HepG2 (cell line): ENCODE data around the gene CDH23. TPM values are rescaled to one million over a fixed set of nuclear protein-coding genes. Genes with fewer than 3 reads are reported as not detected.

Experiments
- ATAC-seq: fragments of 200-7000 bp; cut with Tn5 transposase; 3 replicates; pipeline ENCODE4 v1.9.1; 2020; ENCODE audit warnings: mild to moderate bottlenecking, moderate library complexity
- BruUV-seq: library from RNA; stranded (reverse); fragments of 400-500 nt; replicated peaks from 2 replicates; lab custom pipeline; 2021; lab: Mats Ljungman, UMichigan
- CTCF ChIA-PET: fragments of 300-600 bp; formaldehyde crosslinking; extraction: SDS; loops from one replicate; lab custom pipeline; 2021; ENCODE audit warnings: low total read pairs, inconsistent platforms, low intra/inter-chr PET ratio; lab: Yijun Ruan, JAX
- POLR2A ChIA-PET: fragments of 350-600 bp; sonication (Branson Sonifier 250); formaldehyde crosslinking; loops from one replicate; lab custom pipeline; 2020; ENCODE audit warnings: antibody characterized with exemption, inconsistent platforms; lab: Yijun Ruan, JAX
- DNase-seq: peaks from one replicate; pipeline ENCODE4 v3.0.0-alpha.2; 2015; ENCODE audit warnings: low spot score
- FAIRE-seq: peaks from 3 replicates; lab custom pipeline; 2011; peaks lifted over from hg19 to GRCh38; lab: Jason Lieb, UNC
- H2AFZ ChIP-seq: one replicate; pipeline ENCODE4 v1.6.1; 2011; ENCODE audit warnings: low read length, inconsistent platforms
- H3K27ac ChIP-seq: fragments of 300-600 bp; 3 replicates; pipeline ENCODE4 v1.8.0; 2011; ENCODE audit warnings: mixed run types, mild to moderate bottlenecking, mixed read lengths, low read length, inconsistent platforms; ENCODE audit not compliant: insufficient read depth; ENCODE audit errors: extremely low read length
- H3K27me3 ChIP-seq, 2 experiments: fragments of 200-600 bp in 1 of 2; 2 replicates in 1 of 2; 3 replicates in 1 of 2; pipeline versions ENCODE4 v1.6.0 to v1.8.0; 2011; ENCODE audit warnings: low read length in 2 of 2, mild to moderate bottlenecking in 2 of 2, moderate library complexity in 2 of 2, inconsistent platforms in 1 of 2; ENCODE audit not compliant: insufficient read depth in 2 of 2, control insufficient read depth in 1 of 2
- H3K36me3 ChIP-seq, 2 experiments: fragments of 200-600 bp in 1 of 2; replicated peaks in 1 of 2; 2 replicates in 1 of 2; 3 replicates in 1 of 2; pipeline versions ENCODE4 v1.5.1 to v1.8.0; 2011; ENCODE audit warnings: low read length in 2 of 2, inconsistent platforms in 1 of 2; ENCODE audit not compliant: insufficient read depth in 2 of 2, control insufficient read depth in 1 of 2
- H3K4me1 ChIP-seq: 2 replicates; pipeline ENCODE4 v1.5.1; 2012; ENCODE audit warnings: low read length, inconsistent platforms; ENCODE audit not compliant: insufficient read depth
- H3K4me2 ChIP-seq: 2 replicates; pipeline ENCODE4 v1.6.0; 2011; ENCODE audit warnings: low read depth, low read length, inconsistent platforms
- H3K4me3 ChIP-seq, 3 experiments: fragments of 200-600 bp in 1 of 3; sonication (generic), shearing (Covaris generic) in 1 of 3; replicated peaks in 1 of 3; 2 replicates each; pipeline ENCODE4 v1.5.1; 2011 to 2016; ENCODE audit warnings: low read length in 3 of 3, inconsistent platforms in 2 of 3, low read depth in 2 of 3, mild to moderate bottlenecking in 2 of 3, control low read depth in 1 of 3, mixed read lengths in 1 of 3; ENCODE audit not compliant: insufficient read depth in 1 of 3
- H3K79me2 ChIP-seq: one replicate; pipeline ENCODE4 v1.6.1; 2011; ENCODE audit warnings: low read length, inconsistent platforms; ENCODE audit not compliant: insufficient read depth
- H3K9ac ChIP-seq: 2 replicates; pipeline ENCODE4 v1.6.0; 2011; ENCODE audit warnings: mild to moderate bottlenecking, low read depth, low read length, inconsistent platforms; ENCODE audit not compliant: insufficient read depth
- H3K9me3 ChIP-seq: 2 replicates; pipeline ENCODE4 v1.5.1; 2012; ENCODE audit warnings: mild to moderate bottlenecking, low read length
- H4K20me1 ChIP-seq: 2 replicates; pipeline ENCODE4 v1.6.0; 2011; ENCODE audit warnings: inconsistent platforms, mild to moderate bottlenecking, low read length, moderate library complexity; ENCODE audit not compliant: insufficient read depth
- BHLHE40 ChIP-seq: IDR thresholded peaks from 2 replicates; pipeline ENCODE4 v1.6.1; 2011; ENCODE audit warnings: low read length, improper control_type of control experiment
- GABPB1 ChIP-seq: IDR thresholded peaks from 2 replicates; pipeline ENCODE4 v1.6.1; 2016; ENCODE audit warnings: mild to moderate bottlenecking, missing genetic modification reagents, moderate library complexity, missing compliant biosample characterization
- HOXA3 ChIP-seq: sonication (generic); formaldehyde crosslinking; IDR thresholded peaks from 2 replicates; pipeline ENCODE4 v1.5.0; 2020; ENCODE audit warnings: missing genetic modification reagents
- KAT2B ChIP-seq: fragments of 150-350 bp; IDR thresholded peaks from 2 replicates; pipeline ENCODE4 v1.6.1; 2014; ENCODE audit warnings: low read depth, low read length, borderline replicate concordance
- MBD4 ChIP-seq: IDR thresholded peaks from 2 replicates; pipeline ENCODE4 v1.6.1; 2012; ENCODE audit warnings: low read length, inconsistent platforms, borderline replicate concordance
- SMAD1 ChIP-seq: sonication (generic); formaldehyde crosslinking; IDR thresholded peaks from 2 replicates; pipeline ENCODE4 v1.4.0; 2020; ENCODE audit warnings: missing genetic modification reagents, low read depth, mild to moderate bottlenecking, borderline replicate concordance
- SMAD9 ChIP-seq: sonication (generic); formaldehyde crosslinking; IDR thresholded peaks from 2 replicates; pipeline ENCODE4 v1.5.1; 2020; ENCODE audit warnings: mild to moderate bottlenecking, missing genetic modification reagents
- ZBTB21 ChIP-seq: sonication (generic); formaldehyde crosslinking; IDR thresholded peaks from 2 replicates; pipeline ENCODE4 v1.4.0; 2020; ENCODE audit warnings: missing genetic modification reagents
- ZNF619 ChIP-seq: sonication (generic); formaldehyde crosslinking; IDR thresholded peaks from 2 replicates; pipeline ENCODE4 v1.4.0; 2020; ENCODE audit warnings: mild to moderate bottlenecking, missing genetic modification reagents
- ZNF652 ChIP-seq: IDR thresholded peaks from 2 replicates; pipeline ENCODE4 v1.6.1; 2016; ENCODE audit warnings: low read depth, borderline replicate concordance
- WGBS: methylation state at CpG from one replicate; pipeline ENCODE4 v1.1.6; 2017; ENCODE audit warnings: low lambda C conversion rate; 5-methylcytosine and 5-hydroxymethylcytosine counted together
- in situ Hi-C: cut with HindIII; loops from 2 replicates; pipeline ENCODE4 v1.10.0; 2017; ENCODE audit warnings: low pct_unique_long_range_greater_than_20kb; ENCODE audit not compliant: extremely low pct_ligation_motif_present
- intact Hi-C: fragments of 100-400 bp; cut with micrococcal nuclease; formaldehyde crosslinking; loops from one replicate; pipeline ENCODE4 v1.10.0; 2022; ENCODE audit not compliant: unreplicated experiment
- polyA plus RNA-seq, 8 experiments: library from polyadenylated mRNA; depleted of rRNA in 3 of 8; stranded (reverse) in 7 of 8; unstranded in 1 of 8; fragments of >200 nt; fragmentation: Illumina TruSeq in 4 of 8; extraction: Trizol in 4 of 8; gene quantifications; 2 replicates each; pipeline versions ENCODE4 v1.2.1 to v1.2.3, GENCODE V29; 2011 to 2016; ENCODE audit warnings: low read depth in 4 of 8, missing spikeins in 1 of 8, mixed read lengths in 1 of 8; ENCODE audit not compliant: insufficient read depth in 1 of 8
- total RNA-seq, 5 experiments: library from RNA; depleted of rRNA; stranded (reverse); fragments of >200 nt; fragmentation: Illumina TruSeq; extraction: Trizol; gene quantifications; 2 replicates each; pipeline ENCODE4 v1.2.3, GENCODE V29; 2016; ENCODE audit warnings: low read depth in 1 of 5
- TF ChIP-seq, protein P1 (sequence below), 2 experiments: IDR thresholded peaks; 2 replicates each; pipeline ENCODE4 v1.6.1; 2011 to 2012; ENCODE audit warnings: low read length in 2 of 2, borderline replicate concordance in 1 of 2, low read depth in 1 of 2, mild to moderate bottlenecking in 1 of 2, moderate library complexity in 1 of 2
- TF ChIP-seq, protein P2 (sequence below): sonication (generic); formaldehyde crosslinking; IDR thresholded peaks from 2 replicates; pipeline ENCODE4 v1.4.0; 2020; ENCODE audit warnings: mild to moderate bottlenecking, missing genetic modification reagents

The CDH23 gene
- total and polyA plus RNA-seq, 2 of the 13 experiments (the other 11 are each of a cell fraction or from before 2014, with no cell fraction given) = 0.13 TPM; not detected in 1

DNA sequence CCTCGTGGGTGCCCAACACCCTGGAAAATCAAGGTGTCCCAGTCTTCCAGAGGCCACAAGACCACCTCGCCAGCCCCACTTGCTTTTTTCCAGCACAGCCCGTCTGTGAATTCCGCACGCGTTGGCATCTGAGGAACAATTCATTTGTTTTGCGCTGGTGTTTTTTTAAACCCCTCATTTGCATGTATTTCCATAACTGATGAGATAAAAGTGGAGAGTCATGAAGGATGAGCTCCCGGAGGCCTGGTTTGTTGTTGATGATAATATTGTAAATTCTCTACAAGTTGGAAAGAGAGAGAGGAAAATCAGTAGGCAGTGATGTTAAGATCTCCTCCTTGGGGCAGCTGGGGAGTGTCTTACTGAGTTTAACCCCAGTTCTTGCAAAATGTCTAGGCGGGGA lies 43.1 kb upstream of the CDH23 start:
- intact Hi-C loops = no loop called here
- FAIRE-seq (no peak), ATAC-seq (no peak), DNase-seq (no peak)
- Histone ChIP-seq H3K27ac (no peak overlapping the region), H3K79me2 (no peaks in the 10 kb centered on the region), H3K4me3 (no peak overlapping the region), H3K36me3 (peaks cover 21 to 77% of the 10 kb centered on the region in 2 experiments), H3K9me3 (no peaks in the 10 kb centered on the region), H3K4me2 (no peak overlapping the region), H4K20me1 (no peaks in the 10 kb centered on the region), H2AFZ (no peak overlapping the region), H3K4me1 (peaks cover 23% of the 10 kb centered on the region), H3K9ac (no peak overlapping the region), H3K27me3 (no peaks in the 10 kb centered on the region)
- CTCF ChIA-PET = no interaction called here
- TF ChIP-seq BHLHE40 = no peak
- TF ChIP-seq ZBTB21 (CRISPR knock-in tag) = no peak
- TF ChIP-seq ZNF652 (CRISPR knock-in tag) = no peak
- no peak for TF ChIP-seq KAT2B
- TF ChIP-seq, protein P1, sequence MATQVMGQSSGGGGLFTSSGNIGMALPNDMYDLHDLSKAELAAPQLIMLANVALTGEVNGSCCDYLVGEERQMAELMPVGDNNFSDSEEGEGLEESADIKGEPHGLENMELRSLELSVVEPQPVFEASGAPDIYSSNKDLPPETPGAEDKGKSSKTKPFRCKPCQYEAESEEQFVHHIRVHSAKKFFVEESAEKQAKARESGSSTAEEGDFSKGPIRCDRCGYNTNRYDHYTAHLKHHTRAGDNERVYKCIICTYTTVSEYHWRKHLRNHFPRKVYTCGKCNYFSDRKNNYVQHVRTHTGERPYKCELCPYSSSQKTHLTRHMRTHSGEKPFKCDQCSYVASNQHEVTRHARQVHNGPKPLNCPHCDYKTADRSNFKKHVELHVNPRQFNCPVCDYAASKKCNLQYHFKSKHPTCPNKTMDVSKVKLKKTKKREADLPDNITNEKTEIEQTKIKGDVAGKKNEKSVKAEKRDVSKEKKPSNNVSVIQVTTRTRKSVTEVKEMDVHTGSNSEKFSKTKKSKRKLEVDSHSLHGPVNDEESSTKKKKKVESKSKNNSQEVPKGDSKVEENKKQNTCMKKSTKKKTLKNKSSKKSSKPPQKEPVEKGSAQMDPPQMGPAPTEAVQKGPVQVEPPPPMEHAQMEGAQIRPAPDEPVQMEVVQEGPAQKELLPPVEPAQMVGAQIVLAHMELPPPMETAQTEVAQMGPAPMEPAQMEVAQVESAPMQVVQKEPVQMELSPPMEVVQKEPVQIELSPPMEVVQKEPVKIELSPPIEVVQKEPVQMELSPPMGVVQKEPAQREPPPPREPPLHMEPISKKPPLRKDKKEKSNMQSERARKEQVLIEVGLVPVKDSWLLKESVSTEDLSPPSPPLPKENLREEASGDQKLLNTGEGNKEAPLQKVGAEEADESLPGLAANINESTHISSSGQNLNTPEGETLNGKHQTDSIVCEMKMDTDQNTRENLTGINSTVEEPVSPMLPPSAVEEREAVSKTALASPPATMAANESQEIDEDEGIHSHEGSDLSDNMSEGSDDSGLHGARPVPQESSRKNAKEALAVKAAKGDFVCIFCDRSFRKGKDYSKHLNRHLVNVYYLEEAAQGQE (IDR thresholded peaks at IDR 0.05; ENCODE audit: borderline replicate concordance in 1 of 2, low read depth in 1 of 2, low read length in 2 of 2) = no peak
- TF ChIP-seq GABPB1 (CRISPR knock-in tag) = no peak
- TF ChIP-seq ZNF619 = no peak
- no peak for TF ChIP-seq HOXA3 (CRISPR knock-in tag)
- TF ChIP-seq, protein P2, sequence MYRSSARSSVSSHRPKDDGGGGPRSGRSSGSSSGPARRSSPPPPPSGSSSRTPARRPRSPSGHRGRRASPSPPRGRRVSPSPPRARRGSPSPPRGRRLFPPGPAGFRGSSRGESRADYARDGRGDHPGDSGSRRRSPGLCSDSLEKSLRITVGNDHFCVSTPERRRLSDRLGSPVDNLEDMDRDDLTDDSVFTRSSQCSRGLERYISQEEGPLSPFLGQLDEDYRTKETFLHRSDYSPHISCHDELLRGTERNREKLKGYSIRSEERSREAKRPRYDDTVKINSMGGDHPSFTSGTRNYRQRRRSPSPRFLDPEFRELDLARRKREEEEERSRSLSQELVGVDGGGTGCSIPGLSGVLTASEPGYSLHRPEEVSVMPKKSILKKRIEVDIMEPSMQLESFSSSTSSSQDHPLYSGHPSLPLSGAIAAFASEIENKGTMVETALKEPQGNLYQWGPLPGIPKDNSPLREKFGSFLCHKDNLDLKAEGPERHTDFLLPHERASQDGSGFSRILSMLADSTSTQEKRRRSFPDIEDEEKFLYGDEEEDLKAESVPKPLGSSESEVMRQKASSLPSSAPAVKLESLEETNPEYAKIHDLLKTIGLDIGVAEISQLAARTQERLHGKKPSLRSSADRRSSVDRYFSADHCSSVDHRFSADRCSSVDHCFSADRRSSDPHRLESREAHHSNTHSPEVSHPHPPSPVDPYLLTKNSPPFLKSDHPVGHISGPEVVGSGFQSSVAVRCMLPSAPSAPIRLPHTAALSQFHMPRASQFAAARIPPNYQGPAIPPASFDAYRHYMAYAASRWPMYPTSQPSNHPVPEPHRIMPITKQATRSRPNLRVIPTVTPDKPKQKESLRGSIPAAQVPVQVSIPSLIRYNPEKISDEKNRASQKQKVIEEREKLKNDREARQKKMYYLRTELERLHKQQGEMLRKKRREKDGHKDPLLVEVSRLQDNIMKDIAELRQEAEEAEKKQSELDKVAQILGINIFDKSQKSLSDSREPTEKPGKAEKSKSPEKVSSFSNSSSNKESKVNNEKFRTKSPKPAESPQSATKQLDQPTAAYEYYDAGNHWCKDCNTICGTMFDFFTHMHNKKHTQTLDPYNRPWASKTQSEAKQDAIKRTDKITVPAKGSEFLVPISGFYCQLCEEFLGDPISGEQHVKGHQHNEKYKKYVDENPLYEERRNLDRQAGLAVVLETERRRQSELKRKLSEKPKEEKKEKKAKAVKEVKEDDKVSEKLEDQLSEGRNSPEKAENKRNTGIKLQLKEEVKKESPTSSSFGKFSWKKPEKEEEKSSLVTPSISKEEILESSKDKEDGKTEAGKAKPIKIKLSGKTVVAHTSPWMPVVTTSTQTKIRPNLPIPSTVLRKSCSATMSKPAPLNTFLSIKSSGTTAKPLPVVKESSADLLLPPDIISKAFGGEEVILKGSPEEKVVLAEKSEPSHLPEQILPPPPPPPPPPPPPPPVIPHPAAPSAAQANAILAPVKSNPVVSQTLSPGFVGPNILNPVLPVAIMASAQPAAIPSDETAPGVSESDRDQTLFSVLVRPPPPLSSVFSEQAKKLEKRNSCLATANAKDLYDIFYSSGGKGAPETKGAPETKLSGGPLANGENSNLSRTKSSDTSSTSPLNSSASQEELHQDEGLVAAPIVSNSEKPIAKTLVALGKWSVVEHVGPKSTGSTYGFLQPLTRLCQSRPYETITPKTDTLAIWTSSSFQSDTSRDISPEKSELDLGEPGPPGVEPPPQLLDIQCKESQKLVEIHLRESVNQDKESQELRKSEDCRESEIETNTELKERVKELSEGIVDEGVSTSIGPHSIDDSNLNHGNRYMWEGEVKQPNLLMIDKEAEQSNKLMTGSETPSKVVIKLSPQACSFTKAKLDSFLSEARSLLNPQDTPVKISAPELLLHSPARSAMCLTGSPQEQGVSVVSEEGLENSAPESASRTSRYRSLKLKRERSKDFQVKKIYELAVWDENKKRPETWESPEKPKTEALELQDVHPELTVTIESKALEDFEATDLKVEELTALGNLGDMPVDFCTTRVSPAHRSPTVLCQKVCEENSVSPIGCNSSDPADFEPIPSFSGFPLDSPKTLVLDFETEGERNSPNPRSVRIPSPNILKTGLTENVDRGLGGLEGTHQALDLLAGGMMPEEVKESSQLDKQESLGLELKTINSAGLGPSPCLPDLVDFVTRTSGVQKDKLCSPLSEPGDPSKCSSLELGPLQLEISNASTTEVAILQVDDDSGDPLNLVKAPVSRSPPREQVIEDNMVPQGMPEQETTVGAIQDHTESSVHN (CRISPR knock-in tag) = no peak
- no peak for TF ChIP-seq MBD4
- TF ChIP-seq SMAD1 (CRISPR knock-in tag) = no peak
- no peak for TF ChIP-seq SMAD9 (CRISPR knock-in tag)
- no TSS peak for BruUV-seq
- in situ Hi-C loops = no loop called here
- POLR2A ChIA-PET = no interaction called here
- 76% methylated on average over 9 of the region's 9 CpGs for WGBS
